Lower lobe of right lung (tissue), 2 donors: Measurements from ENCODE around the gene MAP3K19. TPM values are rescaled to one million over a fixed set of nuclear protein-coding genes. Genes with fewer than 3 reads are reported as not detected.
"Not testable (repeated sequence)": the region's sequence is repeated elsewhere in the genome, so short reads cannot be mapped to it uniquely, and the experiment has no call there.

ENCODE experiments used
- ATAC-seq, 2 donors: fragments of 200-7000 bp; cut with Tn5 transposase; one replicate each; pipeline ENCODE4 v1.9.1; 2020 to 2022; ENCODE audit warnings: mild to moderate bottlenecking in 2 of 2, moderate library complexity in 2 of 2
- DNase-seq: peaks from one replicate; pipeline ENCODE4 v3.0.0-alpha.2; 2020
- H3K27ac ChIP-seq: fragments of 200-600 bp; one replicate; pipeline ENCODE4 v1.8.0; 2022
- H3K27me3 ChIP-seq: fragments of 200-600 bp; one replicate; pipeline ENCODE4 v1.8.0; 2022; ENCODE audit warnings: low read depth
- H3K36me3 ChIP-seq: fragments of 200-600 bp; one replicate; pipeline ENCODE4 v1.8.0; 2022; ENCODE audit warnings: mild to moderate bottlenecking
- H3K4me1 ChIP-seq: fragments of 200-600 bp; one replicate; pipeline ENCODE4 v1.8.0; 2022
- H3K4me3 ChIP-seq: fragments of 200-600 bp; one replicate; pipeline ENCODE4 v1.8.0; 2022; ENCODE audit warnings: mild to moderate bottlenecking
- H3K9me3 ChIP-seq: fragments of 200-600 bp; one replicate; pipeline ENCODE4 v1.8.0; 2022
- CTCF ChIP-seq: fragments of 200-600 bp; IDR thresholded peaks from one replicate; pipeline ENCODE4 v1.8.0; 2022; ENCODE audit warnings: antibody characterized with exemption, mild to moderate bottlenecking
- intact Hi-C: fragments of 100-400 bp; cut with DNase I; formaldehyde crosslinking; loops from one replicate; pipeline ENCODE4 v1.11.0; 2022
- total RNA-seq: library from RNA; stranded (reverse); fragmentation: NEBNext Ultra II Directional; extraction: Animal tissue kit (Norgen Biotek cat#: 25700); gene quantifications from one replicate; pipeline ENCODE4 v1.2.1, GENCODE V29; 2021
- donor health status: DM: no; HTN: yes; CAD: no; lungs with severe emphysema.

The MAP3K19 gene
- total RNA-seq, 1 donor from 2014 or later, result 7.2 TPM

- no peaks in the 10 kb centered on the region for H3K36me3 ChIP-seq
- no peaks in the 10 kb centered on the region for H3K4me1 ChIP-seq
- no peak for DNase-seq
- H3K4me3 ChIP-seq, result no peak overlapping the region
- ATAC-seq, result no peak
- H3K27me3 ChIP-seq, result no peaks in the 10 kb centered on the region
- H3K27ac ChIP-seq, result no peak overlapping the region
- no peaks in the 10 kb centered on the region for H3K9me3 ChIP-seq
- intact Hi-C loops, result no loop called here
- no peak for TF ChIP-seq CTCF
These were observed 66.6 kb downstream of the MAP3K19 start for GRCh38 chr2:134980639-134981038.

- intact Hi-C loops, result no loop called here
- DNase-seq, result no peak
- Histone ChIP-seq H3K27ac (no peak overlapping the region), H3K9me3 (peaks cover under 1% of the 10 kb centered on the region), H3K4me1 (no peaks in the 10 kb centered on the region), H3K36me3 (no peaks in the 10 kb centered on the region), H3K27me3 (no peaks in the 10 kb centered on the region), H3K4me3 (no peak overlapping the region)
- no peak for TF ChIP-seq CTCF
- no peak for ATAC-seq
These were observed 68.0 kb downstream of the MAP3K19 start for GRCh38 chr2:134979221-134979620.

- ATAC-seq, H3K27ac ChIP-seq, H3K4me1 ChIP-seq, DNase-seq, intact Hi-C loops, H3K4me3 ChIP-seq, H3K27me3 ChIP-seq, H3K36me3 ChIP-seq: not testable (repeated sequence)
- peaks cover 13% of the 10 kb centered on the region for H3K9me3 ChIP-seq
These were observed 70.1 kb downstream of the MAP3K19 start for GRCh38 chr2:134977104-134977503.

GRCh38 chr2:134976074-134976702, 71.1 kb downstream of the MAP3K19 start:
- no peak overlapping the region for H3K27ac ChIP-seq
- ATAC-seq (no peak), DNase-seq (no peak)
- no peaks in the 10 kb centered on the region for H3K36me3 ChIP-seq
- peaks cover 13% of the 10 kb centered on the region for H3K9me3 ChIP-seq
- no peaks in the 10 kb centered on the region for H3K4me1 ChIP-seq
- intact Hi-C loops, result no loop called here
- no peaks in the 10 kb centered on the region for H3K27me3 ChIP-seq
- TF ChIP-seq CTCF, result no peak
- no peak overlapping the region for H3K4me3 ChIP-seq

- Histone ChIP-seq H3K4me1 (no peaks in the 10 kb centered on the region), H3K4me3 (no peak overlapping the region), H3K9me3 (peaks cover 13% of the 10 kb centered on the region), H3K36me3 (no peaks in the 10 kb centered on the region), H3K27ac (no peak overlapping the region), H3K27me3 (no peaks in the 10 kb centered on the region)
- TF ChIP-seq CTCF, result no peak
- DNase-seq (no peak), ATAC-seq (peak in 1 of 2 donors; percentile 49)
- intact Hi-C loops, result no loop called here
These were observed 71.8 kb downstream of the MAP3K19 start for GRCh38 chr2:134975281-134976009.
